Measurements from ENCODE around the gene RNF224.

RNF224 gene

GRCh38 chr9:137275588-137276472, 48.5 kb downstream of the RNF224 start:
- no peak for DNase-seq

GRCh38 chr9:137276473-137277328, 49.4 kb downstream of the RNF224 start:
- DNase-seq = no peak

GRCh38 chr9:137277329-137278041, 50.2 kb downstream of the RNF224 start, which contains the start of gene TOR4A:
TSS of gene TOR4A (plus strand) at chr9:137277726. CDS start at chr9:137278690, 964 bp downstream.
- peak; percentile 69 for DNase-seq

- no peak for DNase-seq
Measured at GRCh38 chr9:137278061-137278701, 50.9 kb downstream of the RNF224 start.
